GM23338 (cell line): ENCODE measurements around the gene SLC2A2. TPM values are rescaled to one million over a fixed set of nuclear protein-coding genes. Genes with fewer than 3 reads are reported as not detected.

ENCODE experiments used
- ATAC-seq: fragments of 200-7000 bp; cut with Tn5 transposase; 3 replicates; pipeline ENCODE4 v1.9.1; 2020
- DNase-seq: peaks from one replicate; pipeline ENCODE4 v3.0.0-alpha.2; 2015; ENCODE audit warnings: low spot score
- H2AFZ ChIP-seq: fragments of 200-600 bp; sonication (generic); 2 replicates; pipeline ENCODE4 v1.8.0; 2016; ENCODE audit warnings: antibody characterized with exemption, mild to moderate bottlenecking, moderate library complexity
- H3F3A ChIP-seq: fragments of 200-600 bp; sonication (generic); replicated peaks from 2 replicates; pipeline ENCODE4 v1.8.0; 2017; ENCODE audit warnings: antibody characterized with exemption, mixed run types, low read depth
- H3K27ac ChIP-seq: fragments of 200-600 bp; sonication (generic); 2 replicates; pipeline ENCODE4 v1.6.1; 2016; ENCODE audit warnings: low read depth
- H3K27me3 ChIP-seq: fragments of 200-600 bp; sonication (generic); 2 replicates; pipeline ENCODE4 v1.8.0; 2016; ENCODE audit warnings: mild to moderate bottlenecking, mixed run types, moderate library complexity; ENCODE audit not compliant: insufficient read depth
- H3K36me3 ChIP-seq: fragments of 200-600 bp; sonication (generic); 2 replicates; pipeline ENCODE4 v1.8.0; 2016; ENCODE audit warnings: mild to moderate bottlenecking; ENCODE audit not compliant: insufficient read depth
- H3K4me1 ChIP-seq: fragments of 200-600 bp; sonication (generic); 2 replicates; pipeline ENCODE4 v1.8.0; 2016; ENCODE audit warnings: mild to moderate bottlenecking, moderate library complexity; ENCODE audit not compliant: insufficient read depth
- H3K4me2 ChIP-seq: fragments of 200-600 bp; sonication (generic); 2 replicates; pipeline ENCODE4 v1.7.1; 2017; ENCODE audit warnings: mixed run types
- H3K4me3 ChIP-seq: fragments of 200-600 bp; sonication (generic); 2 replicates; pipeline ENCODE4 v1.6.1; 2016; ENCODE audit warnings: mixed run types
- H3K79me2 ChIP-seq: fragments of 200-600 bp; sonication (generic); replicated peaks from 2 replicates; pipeline ENCODE4 v1.8.0; 2017; ENCODE audit warnings: mild to moderate bottlenecking; ENCODE audit not compliant: insufficient read depth
- H3K9me2 ChIP-seq: fragments of 200-600 bp; sonication (generic); 2 replicates; pipeline ENCODE4 v1.8.0; 2017; ENCODE audit not compliant: insufficient read depth
- H4K20me1 ChIP-seq: fragments of 200-600 bp; sonication (generic); replicated peaks from 2 replicates; pipeline ENCODE4 v1.8.0; 2017; ENCODE audit warnings: mild to moderate bottlenecking; ENCODE audit not compliant: insufficient read depth
- H3K27ac Mint-ChIP-seq: 2 replicates; pipeline ENCODE4 v1.8.0; 2020; ENCODE audit warnings: inconsistent platforms, mild to moderate bottlenecking, moderate library complexity, mixed read lengths
- H3K27me3 Mint-ChIP-seq: 3 replicates; pipeline ENCODE4 v1.8.0; 2022; ENCODE audit warnings: low read depth, mild to moderate bottlenecking, moderate library complexity, mixed read lengths, inconsistent platforms; ENCODE audit not compliant: insufficient read depth, poor library complexity
- H3K36me3 Mint-ChIP-seq: 3 replicates; pipeline ENCODE4 v1.8.0; 2021; ENCODE audit warnings: low read depth, mild to moderate bottlenecking, inconsistent platforms, moderate library complexity, mixed read lengths
- H3K4me1 Mint-ChIP-seq: 3 replicates; pipeline ENCODE4 v1.8.0; 2020; ENCODE audit warnings: mild to moderate bottlenecking, inconsistent platforms, mixed read lengths
- H3K4me3 Mint-ChIP-seq: 3 replicates; pipeline ENCODE4 v1.8.0; 2021; ENCODE audit warnings: moderate library complexity, mild to moderate bottlenecking, inconsistent platforms, mixed read lengths
- H3K9me3 Mint-ChIP-seq: 3 replicates; pipeline ENCODE4 v1.8.0; 2020; ENCODE audit warnings: moderate library complexity, mild to moderate bottlenecking, inconsistent platforms, mixed read lengths
- CREB1 ChIP-seq: fragments of 250-450 bp; sonication (Bioruptor Pico); IDR thresholded peaks from 2 replicates; pipeline ENCODE4 v1.5.0; 2020; ENCODE audit warnings: low read depth, mild to moderate bottlenecking, moderate library complexity
- EZH2 ChIP-seq: fragments of 200-600 bp; sonication (generic); IDR thresholded peaks from one replicate; pipeline ENCODE4 v1.8.0; 2017; ENCODE audit warnings: antibody characterized with exemption, mild to moderate bottlenecking, low read depth; ENCODE audit not compliant: unreplicated experiment
- EZH2phosphoT487 ChIP-seq: fragments of 200-600 bp; sonication (generic); IDR thresholded peaks from one replicate; pipeline ENCODE4 v1.8.1; 2018; ENCODE audit warnings: antibody characterized with exemption; ENCODE audit not compliant: unreplicated experiment
- JUNB ChIP-seq: IDR thresholded peaks from one replicate; pipeline ENCODE4 v1.6.1; 2016; ENCODE audit warnings: antibody characterized with exemption; ENCODE audit not compliant: unreplicated experiment
- NANOG ChIP-seq: IDR thresholded peaks from 2 replicates; pipeline ENCODE4 v1.6.1; 2016; ENCODE audit warnings: antibody characterized with exemption, borderline replicate concordance
- POLR2AphosphoS5 ChIP-seq: IDR thresholded peaks from 2 replicates; pipeline ENCODE4 v1.6.1; 2016; ENCODE audit warnings: antibody characterized with exemption, low read depth
- STAT1 ChIP-seq: IDR thresholded peaks from one replicate; pipeline ENCODE4 v1.6.1; 2016; ENCODE audit warnings: antibody characterized with exemption; ENCODE audit not compliant: unreplicated experiment
- ZNF114 ChIP-seq: fragments of 250-450 bp; sonication (Bioruptor Pico); IDR thresholded peaks from 2 replicates; pipeline ENCODE4 v1.5.0; 2020; ENCODE audit warnings: mild to moderate bottlenecking, moderate library complexity
- ZNF331 ChIP-seq: fragments of 250-450 bp; sonication (Bioruptor Pico); IDR thresholded peaks from 2 replicates; pipeline ENCODE4 v1.5.0; 2020; ENCODE audit warnings: low read depth, mild to moderate bottlenecking, moderate library complexity
- polyA plus RNA-seq: library from polyadenylated mRNA; unstranded; fragments of >200 nt; fragmentation: Nextera tagmentation; extraction: Ambion mirVana; gene quantifications from 2 replicates; pipeline ENCODE4 v1.2.1, GENCODE V29; 2016
- total RNA-seq: library from RNA; depleted of rRNA; stranded (reverse); fragments of >200 nt; shearing (Covaris generic); gene quantifications from 2 replicates; pipeline ENCODE4 v1.2.3, GENCODE V29; 2014
- TF ChIP-seq, protein P1 (sequence below): IDR thresholded peaks from one replicate; pipeline ENCODE4 v1.6.1; 2018; ENCODE audit warnings: antibody characterized with exemption; ENCODE audit not compliant: unreplicated experiment
- TF ChIP-seq, protein P2 (sequence below), 2 experiments: fragments of 200-600 bp in 1 of 2; sonication (generic) in 1 of 2; conservative IDR thresholded peaks; 2 replicates each; pipeline versions ENCODE4 v1.5.1 to v1.6.1; 2016 to 2017; ENCODE audit warnings: antibody characterized with exemption in 2 of 2, low read depth in 2 of 2, mild to moderate bottlenecking in 2 of 2, moderate library complexity in 1 of 2
- TF ChIP-seq, protein P3 (sequence below): fragments of 250-450 bp; sonication (Bioruptor Pico); IDR thresholded peaks from 2 replicates; pipeline ENCODE4 v1.5.0; 2020; ENCODE audit warnings: mild to moderate bottlenecking, moderate library complexity
- TF ChIP-seq, protein P4 (sequence below): IDR thresholded peaks from 2 replicates; pipeline ENCODE4 v1.6.1; 2016; ENCODE audit warnings: antibody characterized with exemption

The SLC2A2 gene
- total and polyA plus RNA-seq, 2 experiments from 2014 or later = not detected

DNA sequence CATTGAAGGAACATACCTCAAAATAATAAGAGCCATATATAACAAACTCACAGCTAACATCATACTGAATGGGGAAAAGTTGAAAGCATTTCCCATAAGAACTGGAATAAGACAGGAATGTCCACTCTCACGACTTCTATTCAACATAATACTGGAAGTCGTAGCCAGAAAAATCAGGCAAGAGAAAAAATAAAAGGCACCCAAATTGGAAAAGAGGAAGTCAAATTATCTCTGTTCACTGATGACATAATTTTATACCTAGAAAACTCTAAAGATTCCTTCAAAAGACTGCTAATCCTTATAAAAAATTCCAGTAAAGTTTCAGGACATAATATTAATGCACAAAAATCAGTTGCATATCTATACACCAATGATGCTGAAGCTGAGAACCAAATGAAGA is 34.9 kb downstream of the SLC2A2 start:
- no peaks in the 10 kb centered on the region for H4K20me1 ChIP-seq
- no peaks in the 10 kb centered on the region for H3K36me3 ChIP-seq
- H2AFZ ChIP-seq = no peak overlapping the region
- no peaks in the 10 kb centered on the region for H3K9me2 ChIP-seq
- DNase-seq (no peak), ATAC-seq (no peak)
- no peaks in the 10 kb centered on the region for H3K79me2 ChIP-seq
- Mint-ChIP-seq H3K9me3 (no peaks in the 10 kb centered on the region), H3K4me3 (no peak overlapping the region), H3K36me3 (no peaks in the 10 kb centered on the region), H3K27me3 (no peaks in the 10 kb centered on the region), H3K4me1 (no peaks in the 10 kb centered on the region; the same call in 2 of the 3 replicates), H3K27ac (no peak overlapping the region)
- no peaks in the 10 kb centered on the region for H3F3A ChIP-seq
- no peak overlapping the region for H3K27ac ChIP-seq
- H3K4me1 ChIP-seq = no peaks in the 10 kb centered on the region
- H3K4me3 ChIP-seq = no peak overlapping the region
- H3K4me2 ChIP-seq = no peak overlapping the region
- no peak for TF ChIP-seq CREB1 (CRISPR knock-in tag)
- no peak for TF ChIP-seq NANOG
- TF ChIP-seq JUNB = no peak
- TF ChIP-seq EZH2phosphoT487 = no peak
- TF ChIP-seq ZNF114 = no peak
- TF ChIP-seq, protein P1, sequence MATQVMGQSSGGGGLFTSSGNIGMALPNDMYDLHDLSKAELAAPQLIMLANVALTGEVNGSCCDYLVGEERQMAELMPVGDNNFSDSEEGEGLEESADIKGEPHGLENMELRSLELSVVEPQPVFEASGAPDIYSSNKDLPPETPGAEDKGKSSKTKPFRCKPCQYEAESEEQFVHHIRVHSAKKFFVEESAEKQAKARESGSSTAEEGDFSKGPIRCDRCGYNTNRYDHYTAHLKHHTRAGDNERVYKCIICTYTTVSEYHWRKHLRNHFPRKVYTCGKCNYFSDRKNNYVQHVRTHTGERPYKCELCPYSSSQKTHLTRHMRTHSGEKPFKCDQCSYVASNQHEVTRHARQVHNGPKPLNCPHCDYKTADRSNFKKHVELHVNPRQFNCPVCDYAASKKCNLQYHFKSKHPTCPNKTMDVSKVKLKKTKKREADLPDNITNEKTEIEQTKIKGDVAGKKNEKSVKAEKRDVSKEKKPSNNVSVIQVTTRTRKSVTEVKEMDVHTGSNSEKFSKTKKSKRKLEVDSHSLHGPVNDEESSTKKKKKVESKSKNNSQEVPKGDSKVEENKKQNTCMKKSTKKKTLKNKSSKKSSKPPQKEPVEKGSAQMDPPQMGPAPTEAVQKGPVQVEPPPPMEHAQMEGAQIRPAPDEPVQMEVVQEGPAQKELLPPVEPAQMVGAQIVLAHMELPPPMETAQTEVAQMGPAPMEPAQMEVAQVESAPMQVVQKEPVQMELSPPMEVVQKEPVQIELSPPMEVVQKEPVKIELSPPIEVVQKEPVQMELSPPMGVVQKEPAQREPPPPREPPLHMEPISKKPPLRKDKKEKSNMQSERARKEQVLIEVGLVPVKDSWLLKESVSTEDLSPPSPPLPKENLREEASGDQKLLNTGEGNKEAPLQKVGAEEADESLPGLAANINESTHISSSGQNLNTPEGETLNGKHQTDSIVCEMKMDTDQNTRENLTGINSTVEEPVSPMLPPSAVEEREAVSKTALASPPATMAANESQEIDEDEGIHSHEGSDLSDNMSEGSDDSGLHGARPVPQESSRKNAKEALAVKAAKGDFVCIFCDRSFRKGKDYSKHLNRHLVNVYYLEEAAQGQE = no peak
- no peak for TF ChIP-seq EZH2
- TF ChIP-seq, protein P2, sequence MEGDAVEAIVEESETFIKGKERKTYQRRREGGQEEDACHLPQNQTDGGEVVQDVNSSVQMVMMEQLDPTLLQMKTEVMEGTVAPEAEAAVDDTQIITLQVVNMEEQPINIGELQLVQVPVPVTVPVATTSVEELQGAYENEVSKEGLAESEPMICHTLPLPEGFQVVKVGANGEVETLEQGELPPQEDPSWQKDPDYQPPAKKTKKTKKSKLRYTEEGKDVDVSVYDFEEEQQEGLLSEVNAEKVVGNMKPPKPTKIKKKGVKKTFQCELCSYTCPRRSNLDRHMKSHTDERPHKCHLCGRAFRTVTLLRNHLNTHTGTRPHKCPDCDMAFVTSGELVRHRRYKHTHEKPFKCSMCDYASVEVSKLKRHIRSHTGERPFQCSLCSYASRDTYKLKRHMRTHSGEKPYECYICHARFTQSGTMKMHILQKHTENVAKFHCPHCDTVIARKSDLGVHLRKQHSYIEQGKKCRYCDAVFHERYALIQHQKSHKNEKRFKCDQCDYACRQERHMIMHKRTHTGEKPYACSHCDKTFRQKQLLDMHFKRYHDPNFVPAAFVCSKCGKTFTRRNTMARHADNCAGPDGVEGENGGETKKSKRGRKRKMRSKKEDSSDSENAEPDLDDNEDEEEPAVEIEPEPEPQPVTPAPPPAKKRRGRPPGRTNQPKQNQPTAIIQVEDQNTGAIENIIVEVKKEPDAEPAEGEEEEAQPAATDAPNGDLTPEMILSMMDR (conservative IDR thresholded peaks at IDR 0.05; ENCODE audit: low read depth in 2 of 2) = no peak
- TF ChIP-seq, protein P3, sequence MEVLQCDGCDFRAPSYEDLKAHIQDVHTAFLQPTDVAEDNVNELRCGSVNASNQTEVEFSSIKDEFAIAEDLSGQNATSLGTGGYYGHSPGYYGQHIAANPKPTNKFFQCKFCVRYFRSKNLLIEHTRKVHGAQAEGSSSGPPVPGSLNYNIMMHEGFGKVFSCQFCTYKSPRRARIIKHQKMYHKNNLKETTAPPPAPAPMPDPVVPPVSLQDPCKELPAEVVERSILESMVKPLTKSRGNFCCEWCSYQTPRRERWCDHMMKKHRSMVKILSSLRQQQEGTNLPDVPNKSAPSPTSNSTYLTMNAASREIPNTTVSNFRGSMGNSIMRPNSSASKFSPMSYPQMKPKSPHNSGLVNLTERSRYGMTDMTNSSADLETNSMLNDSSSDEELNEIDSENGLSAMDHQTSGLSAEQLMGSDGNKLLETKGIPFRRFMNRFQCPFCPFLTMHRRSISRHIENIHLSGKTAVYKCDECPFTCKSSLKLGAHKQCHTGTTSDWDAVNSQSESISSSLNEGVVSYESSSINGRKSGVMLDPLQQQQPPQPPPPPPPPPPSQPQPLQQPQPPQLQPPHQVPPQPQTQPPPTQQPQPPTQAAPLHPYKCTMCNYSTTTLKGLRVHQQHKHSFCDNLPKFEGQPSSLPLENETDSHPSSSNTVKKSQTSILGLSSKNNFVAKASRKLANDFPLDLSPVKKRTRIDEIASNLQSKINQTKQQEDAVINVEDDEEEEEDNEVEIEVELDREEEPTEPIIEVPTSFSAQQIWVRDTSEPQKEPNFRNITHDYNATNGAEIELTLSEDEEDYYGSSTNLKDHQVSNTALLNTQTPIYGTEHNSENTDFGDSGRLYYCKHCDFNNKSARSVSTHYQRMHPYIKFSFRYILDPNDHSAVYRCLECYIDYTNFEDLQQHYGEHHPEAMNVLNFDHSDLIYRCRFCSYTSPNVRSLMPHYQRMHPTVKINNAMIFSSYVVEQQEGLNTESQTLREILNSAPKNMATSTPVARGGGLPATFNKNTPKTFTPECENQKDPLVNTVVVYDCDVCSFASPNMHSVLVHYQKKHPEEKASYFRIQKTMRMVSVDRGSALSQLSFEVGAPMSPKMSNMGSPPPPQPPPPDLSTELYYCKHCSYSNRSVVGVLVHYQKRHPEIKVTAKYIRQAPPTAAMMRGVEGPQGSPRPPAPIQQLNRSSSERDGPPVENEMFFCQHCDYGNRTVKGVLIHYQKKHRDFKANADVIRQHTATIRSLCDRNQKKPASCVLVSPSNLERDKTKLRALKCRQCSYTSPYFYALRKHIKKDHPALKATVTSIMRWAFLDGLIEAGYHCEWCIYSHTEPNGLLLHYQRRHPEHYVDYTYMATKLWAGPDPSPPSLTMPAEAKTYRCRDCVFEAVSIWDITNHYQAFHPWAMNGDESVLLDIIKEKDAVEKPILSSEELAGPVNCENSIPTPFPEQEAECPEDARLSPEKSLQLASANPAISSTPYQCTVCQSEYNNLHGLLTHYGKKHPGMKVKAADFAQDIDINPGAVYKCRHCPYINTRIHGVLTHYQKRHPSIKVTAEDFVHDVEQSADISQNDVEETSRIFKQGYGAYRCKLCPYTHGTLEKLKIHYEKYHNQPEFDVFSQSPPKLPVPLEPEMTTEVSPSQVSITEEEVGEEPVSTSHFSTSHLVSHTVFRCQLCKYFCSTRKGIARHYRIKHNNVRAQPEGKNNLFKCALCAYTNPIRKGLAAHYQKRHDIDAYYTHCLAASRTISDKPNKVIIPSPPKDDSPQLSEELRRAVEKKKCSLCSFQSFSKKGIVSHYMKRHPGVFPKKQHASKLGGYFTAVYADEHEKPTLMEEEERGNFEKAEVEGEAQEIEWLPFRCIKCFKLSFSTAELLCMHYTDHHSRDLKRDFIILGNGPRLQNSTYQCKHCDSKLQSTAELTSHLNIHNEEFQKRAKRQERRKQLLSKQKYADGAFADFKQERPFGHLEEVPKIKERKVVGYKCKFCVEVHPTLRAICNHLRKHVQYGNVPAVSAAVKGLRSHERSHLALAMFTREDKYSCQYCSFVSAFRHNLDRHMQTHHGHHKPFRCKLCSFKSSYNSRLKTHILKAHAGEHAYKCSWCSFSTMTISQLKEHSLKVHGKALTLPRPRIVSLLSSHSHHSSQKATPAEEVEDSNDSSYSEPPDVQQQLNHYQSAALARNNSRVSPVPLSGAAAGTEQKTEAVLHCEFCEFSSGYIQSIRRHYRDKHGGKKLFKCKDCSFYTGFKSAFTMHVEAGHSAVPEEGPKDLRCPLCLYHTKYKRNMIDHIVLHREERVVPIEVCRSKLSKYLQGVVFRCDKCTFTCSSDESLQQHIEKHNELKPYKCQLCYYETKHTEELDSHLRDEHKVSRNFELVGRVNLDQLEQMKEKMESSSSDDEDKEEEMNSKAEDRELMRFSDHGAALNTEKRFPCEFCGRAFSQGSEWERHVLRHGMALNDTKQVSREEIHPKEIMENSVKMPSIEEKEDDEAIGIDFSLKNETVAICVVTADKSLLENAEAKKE (CRISPR knock-in tag) = no peak
- TF ChIP-seq POLR2AphosphoS5 = no peak
- TF ChIP-seq, protein P4, sequence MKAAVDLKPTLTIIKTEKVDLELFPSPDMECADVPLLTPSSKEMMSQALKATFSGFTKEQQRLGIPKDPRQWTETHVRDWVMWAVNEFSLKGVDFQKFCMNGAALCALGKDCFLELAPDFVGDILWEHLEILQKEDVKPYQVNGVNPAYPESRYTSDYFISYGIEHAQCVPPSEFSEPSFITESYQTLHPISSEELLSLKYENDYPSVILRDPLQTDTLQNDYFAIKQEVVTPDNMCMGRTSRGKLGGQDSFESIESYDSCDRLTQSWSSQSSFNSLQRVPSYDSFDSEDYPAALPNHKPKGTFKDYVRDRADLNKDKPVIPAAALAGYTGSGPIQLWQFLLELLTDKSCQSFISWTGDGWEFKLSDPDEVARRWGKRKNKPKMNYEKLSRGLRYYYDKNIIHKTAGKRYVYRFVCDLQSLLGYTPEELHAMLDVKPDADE = no peak
- no peak for TF ChIP-seq STAT1
- TF ChIP-seq ZNF331 = no peak
- H3K27me3 ChIP-seq = no peaks in the 10 kb centered on the region
